Measurements from ENCODE around the gene TBC1D4.

The TBC1D4 gene

DNA sequence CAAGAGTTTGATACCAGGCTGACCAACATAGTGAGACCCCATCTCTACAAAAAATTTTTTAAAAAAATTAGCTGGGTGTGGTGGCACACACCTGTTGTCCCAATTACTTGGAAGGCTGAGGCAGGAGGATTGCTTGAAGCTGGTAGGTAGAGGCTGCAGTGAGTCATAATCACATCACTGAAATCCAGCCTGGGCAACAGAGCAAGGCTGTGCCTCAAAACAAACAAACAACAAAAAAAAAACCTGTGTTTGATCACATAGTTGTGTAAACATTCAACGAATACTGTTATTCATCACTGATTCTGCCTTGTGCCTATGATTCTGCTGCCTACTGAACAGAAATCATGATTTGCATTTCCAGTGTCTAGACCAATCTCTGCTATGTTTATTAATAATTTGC lies 134.0 kb downstream of the TBC1D4 start:
- no peak overlapping the region for H3K4me2 ChIP-seq (ENCODE audit: low read length)
- no peaks in the 10 kb centered on the region for H3K27me3 ChIP-seq (ENCODE audit: control insufficient read depth, insufficient read depth, low read length)
- no peaks in the 10 kb centered on the region for H3K36me3 ChIP-seq (ENCODE audit: insufficient read depth, low read length)
- H3K4me3 ChIP-seq (ENCODE audit: low read length) = no peak overlapping the region
- H3K9ac ChIP-seq (ENCODE audit: low read depth, low read length) = no peak overlapping the region
- H3K9me3 ChIP-seq (replicated peaks; ENCODE audit: low read length) = no peaks in the 10 kb centered on the region
- peaks cover 18% of the 10 kb centered on the region for H3K4me1 ChIP-seq (ENCODE audit: control insufficient read depth, insufficient read depth, low read length)

DNA sequence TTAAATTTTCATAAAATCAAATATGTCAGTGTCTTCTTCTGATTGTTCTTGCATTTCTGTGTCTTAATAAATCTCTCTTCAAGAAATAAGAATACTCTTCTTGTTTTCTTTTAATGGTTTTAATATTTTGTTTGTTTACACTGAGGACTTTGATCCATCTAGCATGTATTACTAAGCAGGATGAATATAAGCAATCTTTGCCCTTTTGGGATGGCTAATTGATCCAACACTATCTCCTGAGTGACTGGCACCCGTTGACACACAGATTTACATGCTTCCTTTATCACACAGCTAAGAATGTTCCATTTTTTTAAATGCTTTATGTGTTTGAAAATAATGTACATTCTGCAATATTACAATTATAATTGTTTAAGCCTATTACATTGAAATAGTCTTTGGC lies 134.5 kb downstream of the TBC1D4 start:
- Histone ChIP-seq H3K4me3 (ENCODE audit: low read length) (no peak overlapping the region), H3K27me3 (ENCODE audit: control insufficient read depth, insufficient read depth, low read length) (no peaks in the 10 kb centered on the region), H3K4me1 (ENCODE audit: control insufficient read depth, insufficient read depth, low read length) (peaks cover 18% of the 10 kb centered on the region), H3K9me3 (replicated peaks; ENCODE audit: low read length) (no peaks in the 10 kb centered on the region), H3K36me3 (ENCODE audit: insufficient read depth, low read length) (no peaks in the 10 kb centered on the region), H3K4me2 (ENCODE audit: low read length) (no peak overlapping the region), H3K9ac (ENCODE audit: low read depth, low read length) (no peak overlapping the region)

DNA sequence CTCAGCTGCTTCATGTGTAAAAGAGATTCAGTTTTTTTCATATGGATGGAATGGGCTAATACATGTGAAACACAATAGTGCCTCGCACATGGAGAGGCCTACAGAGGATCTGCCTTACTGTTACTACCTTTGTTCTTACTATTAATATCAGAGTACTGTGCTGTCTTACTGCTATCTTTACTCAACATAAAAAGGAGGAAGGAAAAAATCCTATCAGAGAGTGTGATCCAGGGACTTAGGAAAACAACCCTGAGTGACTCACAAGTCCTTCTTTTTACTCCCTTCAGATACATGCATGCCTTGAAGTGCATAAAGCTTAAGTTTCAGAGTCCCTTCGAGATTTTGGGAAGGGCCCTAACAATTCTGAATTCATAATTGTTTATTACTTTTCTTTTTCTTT lies 136.8 kb downstream of the TBC1D4 start:
- no peak overlapping the region for H3K4me2 ChIP-seq (ENCODE audit: low read length)
- H3K36me3 ChIP-seq (ENCODE audit: insufficient read depth, low read length) = no peaks in the 10 kb centered on the region
- H3K4me1 ChIP-seq (ENCODE audit: control insufficient read depth, insufficient read depth, low read length) = peaks cover 18% of the 10 kb centered on the region
- H3K9ac ChIP-seq (ENCODE audit: low read depth, low read length) = no peak overlapping the region
- no peak overlapping the region for H3K4me3 ChIP-seq (ENCODE audit: low read length)
- no peaks in the 10 kb centered on the region for H3K27me3 ChIP-seq (ENCODE audit: control insufficient read depth, insufficient read depth, low read length)
- H3K9me3 ChIP-seq (replicated peaks; ENCODE audit: low read length) = no peaks in the 10 kb centered on the region

DNA sequence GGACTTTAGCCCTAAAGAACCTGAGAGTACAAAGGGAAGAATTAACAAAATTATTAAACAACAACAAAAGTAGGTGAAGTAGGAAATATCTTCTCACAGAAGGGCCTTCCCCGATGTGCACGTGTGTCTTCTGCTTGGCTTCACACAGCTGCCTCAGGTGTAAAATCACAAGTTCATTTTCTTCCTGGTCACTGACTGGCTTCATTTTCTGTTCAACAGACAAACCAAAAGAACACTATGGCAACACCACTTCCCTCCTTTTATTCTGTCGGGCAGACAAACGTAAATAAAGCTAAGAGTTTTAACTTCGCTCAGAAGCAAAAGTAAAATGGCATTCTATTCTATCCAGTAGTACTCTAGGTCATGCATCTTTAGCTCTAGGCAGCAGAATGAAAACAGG lies 140.9 kb downstream of the TBC1D4 start:
- peaks cover 4% of the 10 kb centered on the region for H3K4me1 ChIP-seq (ENCODE audit: control insufficient read depth, insufficient read depth, low read length)
- H3K36me3 ChIP-seq (ENCODE audit: insufficient read depth, low read length) = no peaks in the 10 kb centered on the region
- no peak overlapping the region for H3K9ac ChIP-seq (ENCODE audit: low read depth, low read length)
- no peak overlapping the region for H3K4me2 ChIP-seq (ENCODE audit: low read length)
- H3K4me3 ChIP-seq (ENCODE audit: low read length) = no peak overlapping the region
- no peaks in the 10 kb centered on the region for H3K27me3 ChIP-seq (ENCODE audit: control insufficient read depth, insufficient read depth, low read length)
- no peaks in the 10 kb centered on the region for H3K9me3 ChIP-seq (replicated peaks; ENCODE audit: low read length)

DNA sequence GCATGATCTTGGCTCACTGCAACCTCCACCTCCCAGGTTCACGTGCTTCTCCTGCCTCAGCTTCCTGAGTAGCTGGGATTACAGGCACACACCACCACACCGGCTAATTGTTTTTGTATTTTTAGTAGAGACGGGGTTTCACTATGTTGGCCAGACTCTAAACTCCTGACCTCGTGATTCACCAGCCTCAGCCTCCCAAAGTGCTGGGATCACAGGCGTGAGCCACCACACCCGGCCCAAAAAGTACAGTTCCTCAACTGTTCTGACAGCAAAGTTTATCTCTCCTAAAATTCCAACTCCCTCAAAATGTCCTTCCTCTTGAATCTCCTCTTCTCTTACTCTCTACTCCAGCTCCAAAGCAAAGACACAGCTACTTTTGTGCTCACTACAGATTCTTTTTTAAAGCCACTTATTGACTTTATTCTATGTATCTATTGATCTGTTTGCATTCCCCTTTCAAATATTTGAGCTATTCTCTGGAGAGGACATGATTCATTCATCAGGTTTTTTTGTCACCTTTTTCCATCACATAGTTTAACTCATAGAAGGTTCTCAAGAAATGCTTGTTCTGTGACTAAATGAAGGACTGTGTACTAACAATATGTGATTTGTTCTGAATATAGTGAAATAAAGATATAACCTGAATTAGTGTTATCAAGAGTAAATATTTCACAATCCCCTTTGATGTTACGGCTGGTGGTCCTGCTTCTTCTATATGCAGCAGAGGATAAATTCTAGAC lies 142.2 kb downstream of the TBC1D4 start:
- no peak overlapping the region for H3K9ac ChIP-seq (ENCODE audit: low read depth, low read length)
- no peaks in the 10 kb centered on the region for H3K9me3 ChIP-seq (replicated peaks; ENCODE audit: low read length)

DNA sequence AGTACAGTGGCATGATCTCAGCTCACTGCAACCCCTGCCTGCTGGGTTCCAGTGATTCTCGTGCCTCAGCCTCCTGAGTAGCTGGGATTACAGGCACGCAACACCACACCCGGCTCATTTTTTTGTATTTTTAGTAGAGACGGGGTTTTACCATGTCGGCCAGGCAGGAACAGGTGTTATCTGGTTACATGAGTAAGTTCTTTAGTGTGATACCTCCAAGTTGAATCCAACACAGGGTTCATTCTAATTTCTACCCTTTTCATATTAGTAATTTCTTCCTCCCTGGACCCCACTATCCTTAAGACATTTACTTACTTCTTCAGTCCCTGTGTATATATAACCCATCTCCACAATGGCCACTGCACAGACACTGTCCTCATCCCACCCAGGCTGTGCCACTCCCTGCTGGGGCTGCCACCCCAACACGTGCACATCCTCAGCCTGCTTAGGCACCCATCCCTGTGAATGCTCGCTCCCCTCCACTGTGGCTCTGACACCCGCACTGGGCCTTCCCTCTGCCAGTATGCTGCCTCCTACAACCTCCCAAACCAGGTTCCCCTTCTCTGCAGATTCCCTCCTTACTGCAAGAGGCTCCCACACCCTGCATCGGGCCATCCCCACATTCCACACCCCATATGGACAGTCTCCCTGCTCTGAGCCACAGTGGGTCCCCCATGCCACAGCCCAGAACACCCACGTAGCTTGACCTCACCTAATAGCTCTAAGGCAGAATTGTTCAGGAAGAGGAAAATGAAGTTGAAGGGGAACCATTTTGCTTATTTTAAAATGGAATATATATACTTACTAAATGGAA lies 147.1 kb downstream of the TBC1D4 start:
- H3K9ac ChIP-seq (ENCODE audit: low read depth, low read length) = no peak overlapping the region
- H3K9me3 ChIP-seq (replicated peaks; ENCODE audit: low read length) = no peaks in the 10 kb centered on the region
- H3K4me2 ChIP-seq (ENCODE audit: low read length) = no peak overlapping the region
- no peaks in the 10 kb centered on the region for H3K27me3 ChIP-seq (ENCODE audit: control insufficient read depth, insufficient read depth, low read length)
- H3K4me1 ChIP-seq (ENCODE audit: control insufficient read depth, insufficient read depth, low read length) = no peaks in the 10 kb centered on the region
- H3K36me3 ChIP-seq (ENCODE audit: insufficient read depth, low read length) = no peaks in the 10 kb centered on the region
- H3K4me3 ChIP-seq (ENCODE audit: low read length) = no peak overlapping the region

More for the DNA sequence above, 142.2 kb downstream of the TBC1D4 start:
- H3K4me2 ChIP-seq (ENCODE audit: low read length) = no peak overlapping the region
- peaks cover under 1% of the 10 kb centered on the region for H3K4me1 ChIP-seq (ENCODE audit: control insufficient read depth, insufficient read depth, low read length)
- H3K36me3 ChIP-seq (ENCODE audit: insufficient read depth, low read length) = no peaks in the 10 kb centered on the region
- H3K27me3 ChIP-seq (ENCODE audit: control insufficient read depth, insufficient read depth, low read length) = no peaks in the 10 kb centered on the region
- H3K4me3 ChIP-seq (ENCODE audit: low read length) = no peak overlapping the region

DNA sequence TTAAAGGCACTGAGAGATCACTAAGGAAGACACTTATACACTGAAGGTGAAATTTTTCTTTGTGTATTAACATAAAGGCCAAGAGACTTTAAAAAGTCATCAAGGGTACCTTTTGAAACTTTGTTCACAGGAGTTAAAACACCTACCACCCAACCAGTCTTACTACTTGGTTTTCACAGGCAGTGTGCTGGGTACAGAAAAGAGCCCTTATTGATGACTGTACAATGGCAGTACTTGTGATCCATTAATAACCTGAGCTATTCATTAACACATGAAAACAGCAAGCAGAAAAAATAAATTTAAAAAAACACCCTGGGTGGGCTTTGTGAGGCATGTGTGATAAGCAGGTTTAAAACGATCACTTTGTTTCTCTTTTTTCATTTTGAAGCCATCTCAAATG lies 148.9 kb downstream of the TBC1D4 start:
- H3K9ac ChIP-seq (ENCODE audit: low read depth, low read length) = no peak overlapping the region
- H3K27me3 ChIP-seq (ENCODE audit: control insufficient read depth, insufficient read depth, low read length) = no peaks in the 10 kb centered on the region
- no peaks in the 10 kb centered on the region for H3K9me3 ChIP-seq (replicated peaks; ENCODE audit: low read length)
- H3K4me3 ChIP-seq (ENCODE audit: low read length) = no peak overlapping the region
- H3K36me3 ChIP-seq (ENCODE audit: insufficient read depth, low read length) = no peaks in the 10 kb centered on the region
- no peaks in the 10 kb centered on the region for H3K4me1 ChIP-seq (ENCODE audit: control insufficient read depth, insufficient read depth, low read length)
- H3K4me2 ChIP-seq (ENCODE audit: low read length) = no peak overlapping the region

DNA sequence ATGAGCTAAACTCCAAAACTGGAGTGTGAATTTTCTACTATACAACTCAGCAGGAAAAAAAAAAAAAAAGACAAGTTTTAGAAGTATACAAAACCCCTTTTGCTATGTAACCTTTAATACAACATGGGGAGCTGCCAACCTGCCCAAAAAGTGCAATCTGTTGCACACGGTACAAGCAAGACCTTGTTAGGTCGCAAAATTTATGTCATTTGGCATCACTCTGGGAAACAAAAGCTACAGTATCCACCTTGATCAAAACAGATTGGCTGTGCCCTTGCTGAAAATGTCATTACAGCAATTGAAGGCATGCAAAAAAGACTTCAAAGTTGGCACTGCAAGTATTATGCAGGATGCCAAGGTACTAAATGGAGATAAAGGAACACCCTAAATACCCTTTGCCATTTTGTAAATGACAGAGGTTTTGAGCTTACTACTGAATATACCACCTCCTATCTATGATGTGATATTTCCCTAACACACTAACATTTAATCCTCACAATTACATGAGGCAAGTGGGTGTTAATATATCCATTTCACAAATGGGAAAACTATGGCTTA lies 150.1 kb downstream of the TBC1D4 start:
- Histone ChIP-seq H3K27me3 (ENCODE audit: control insufficient read depth, insufficient read depth, low read length) (no peaks in the 10 kb centered on the region), H3K9ac (ENCODE audit: low read depth, low read length) (no peak overlapping the region), H3K9me3 (replicated peaks; ENCODE audit: low read length) (no peaks in the 10 kb centered on the region), H3K4me2 (ENCODE audit: low read length) (no peak overlapping the region), H3K36me3 (ENCODE audit: insufficient read depth, low read length) (no peaks in the 10 kb centered on the region), H3K4me3 (ENCODE audit: low read length) (no peak overlapping the region), H3K4me1 (ENCODE audit: control insufficient read depth, insufficient read depth, low read length) (peaks cover 2% of the 10 kb centered on the region)

DNA sequence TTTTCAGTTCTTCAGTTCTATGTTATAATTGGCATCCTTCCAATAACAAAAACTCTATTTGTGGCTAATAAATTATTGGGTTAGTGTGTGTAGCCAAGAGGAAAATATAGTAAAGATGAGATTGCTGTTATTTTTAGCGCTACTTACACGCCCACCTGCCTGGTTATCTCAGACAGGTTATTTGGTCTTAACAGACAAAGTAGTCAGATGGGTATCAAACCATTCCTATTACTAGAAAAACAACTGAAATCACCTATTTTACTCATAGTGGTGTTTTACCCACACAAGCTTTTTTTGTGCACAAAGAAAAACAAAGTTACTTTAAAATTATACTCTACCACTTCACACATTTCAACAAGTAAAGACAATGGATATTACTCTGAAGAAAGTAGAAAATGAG lies 151.2 kb downstream of the TBC1D4 start:
- no peak overlapping the region for H3K4me3 ChIP-seq (ENCODE audit: low read length)
- H3K4me1 ChIP-seq (ENCODE audit: control insufficient read depth, insufficient read depth, low read length) = peaks cover 11% of the 10 kb centered on the region
- no peaks in the 10 kb centered on the region for H3K9me3 ChIP-seq (replicated peaks; ENCODE audit: low read length)
- H3K36me3 ChIP-seq (ENCODE audit: insufficient read depth, low read length) = no peaks in the 10 kb centered on the region
- H3K4me2 ChIP-seq (ENCODE audit: low read length) = no peak overlapping the region
- H3K27me3 ChIP-seq (ENCODE audit: control insufficient read depth, insufficient read depth, low read length) = no peaks in the 10 kb centered on the region
- H3K9ac ChIP-seq (ENCODE audit: low read depth, low read length) = no peak overlapping the region

DNA sequence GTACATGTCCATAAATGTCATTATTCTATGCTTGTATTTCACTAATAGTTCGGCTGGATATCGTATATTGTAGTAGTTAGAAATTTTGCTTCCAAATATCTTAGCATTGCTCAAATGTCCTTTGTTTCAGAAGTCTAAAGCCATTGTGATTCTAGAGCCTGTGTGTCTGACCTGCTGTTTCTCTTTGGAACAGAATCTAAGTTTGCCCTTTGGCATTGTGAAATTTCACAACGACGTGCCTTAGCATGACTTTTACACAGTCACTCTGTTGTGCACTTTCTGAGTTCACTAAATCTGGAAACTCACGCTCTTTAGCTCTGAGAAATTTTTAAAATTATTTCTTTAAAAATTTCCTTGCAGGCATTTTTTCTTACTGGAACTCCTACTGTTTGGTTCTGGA lies 152.2 kb downstream of the TBC1D4 start:
- Histone ChIP-seq H3K4me1 (ENCODE audit: control insufficient read depth, insufficient read depth, low read length) (peaks cover 12% of the 10 kb centered on the region), H3K9me3 (replicated peaks; ENCODE audit: low read length) (no peaks in the 10 kb centered on the region), H3K9ac (ENCODE audit: low read depth, low read length) (no peak overlapping the region), H3K4me3 (ENCODE audit: low read length) (no peak overlapping the region), H3K36me3 (ENCODE audit: insufficient read depth, low read length) (no peaks in the 10 kb centered on the region), H3K27me3 (ENCODE audit: control insufficient read depth, insufficient read depth, low read length) (no peaks in the 10 kb centered on the region), H3K4me2 (ENCODE audit: low read length) (no peak overlapping the region)

DNA sequence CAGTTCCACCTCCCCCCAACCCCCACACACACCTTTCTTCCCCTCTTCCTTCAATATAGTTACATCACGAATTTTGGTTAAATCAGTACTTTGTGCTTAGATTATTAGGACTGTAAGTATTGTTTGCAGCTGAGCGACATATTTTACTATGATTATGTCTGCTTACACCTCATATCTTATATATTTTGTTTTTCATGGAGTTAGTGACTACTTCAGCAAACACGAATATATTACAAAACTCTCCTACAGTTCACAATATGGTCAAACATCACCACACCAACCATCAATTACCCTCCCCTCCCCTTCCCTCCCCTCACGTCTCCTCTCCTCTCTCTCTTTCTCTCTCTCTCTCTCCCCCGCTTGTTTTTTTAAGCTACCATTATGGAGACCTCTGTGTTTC lies 152.9 kb downstream of the TBC1D4 start:
- Histone ChIP-seq H3K36me3 (ENCODE audit: insufficient read depth, low read length) (no peaks in the 10 kb centered on the region), H3K4me1 (ENCODE audit: control insufficient read depth, insufficient read depth, low read length) (peaks cover 13% of the 10 kb centered on the region), H3K4me3 (ENCODE audit: low read length) (no peak overlapping the region), H3K9me3 (replicated peaks; ENCODE audit: low read length) (no peaks in the 10 kb centered on the region), H3K9ac (ENCODE audit: low read depth, low read length) (no peak overlapping the region), H3K27me3 (ENCODE audit: control insufficient read depth, insufficient read depth, low read length) (no peaks in the 10 kb centered on the region), H3K4me2 (ENCODE audit: low read length) (no peak overlapping the region)

Data from skeletal muscle satellite cell (primary cell).